Keratinocyte (primary cell): ENCODE measurements around the gene CABLES2. TPM values are rescaled to one million over a fixed set of nuclear protein-coding genes. Genes with fewer than 3 reads are reported as not detected.

ENCODE experiments used
- DNase-seq: peaks from one replicate; pipeline ENCODE4 v3.0.0-alpha.2; 2011; ENCODE audit warnings: low read depth, missing footprints, low spot score
- FAIRE-seq: peaks from 2 replicates; lab custom pipeline; 2011; peaks lifted over from hg19 to GRCh38; lab: Jason Lieb, UNC
- H2AFZ ChIP-seq: 2 replicates; pipeline ENCODE4 v1.6.0; 2012; ENCODE audit warnings: low read length, control low read depth, inconsistent platforms; ENCODE audit not compliant: control insufficient read depth
- H3K27ac ChIP-seq: 2 replicates; pipeline ENCODE4 v1.5.1; 2011; ENCODE audit warnings: low read length; ENCODE audit not compliant: control insufficient read depth, insufficient read depth
- H3K27me3 ChIP-seq: 3 replicates; pipeline ENCODE4 v1.6.0; 2011; ENCODE audit warnings: low read length; ENCODE audit not compliant: control insufficient read depth, insufficient read depth; ENCODE audit errors: extremely low read depth
- H3K36me3 ChIP-seq, 2 experiments: 2 replicates in 1 of 2; 3 replicates in 1 of 2; pipeline ENCODE4 v1.5.1; 2011; ENCODE audit warnings: low read length in 2 of 2, mild to moderate bottlenecking in 1 of 2; ENCODE audit not compliant: control insufficient read depth in 2 of 2, insufficient read depth in 2 of 2; ENCODE audit errors: extremely low read depth in 1 of 2
- H3K4me1 ChIP-seq: 3 replicates; pipeline ENCODE4 v1.5.1; 2011; ENCODE audit warnings: low read length; ENCODE audit not compliant: control insufficient read depth, insufficient read depth; ENCODE audit errors: extremely low read depth
- H3K4me2 ChIP-seq: 3 replicates; pipeline ENCODE4 v1.6.0; 2011; ENCODE audit warnings: low read depth, low read length; ENCODE audit not compliant: control insufficient read depth, insufficient read depth; ENCODE audit errors: extremely low read depth
- H3K4me3 ChIP-seq, 3 experiments: fragments of 200-600 bp in 1 of 3; sonication (generic) in 1 of 3; 2 replicates in 2 of 3; 3 replicates in 1 of 3; pipeline ENCODE4 v1.5.1; 2011 to 2016; ENCODE audit warnings: low read length in 3 of 3, mild to moderate bottlenecking in 3 of 3, control low read depth in 2 of 3, inconsistent platforms in 1 of 3, low read depth in 1 of 3, mixed read lengths in 1 of 3, mixed run types in 1 of 3, moderate library complexity in 1 of 3; ENCODE audit not compliant: control insufficient read depth in 2 of 3, insufficient read depth in 2 of 3; ENCODE audit errors: extremely low read depth in 1 of 3
- H3K79me2 ChIP-seq: 2 replicates; pipeline ENCODE4 v1.6.0; 2012; ENCODE audit warnings: low read length; ENCODE audit not compliant: control insufficient read depth, insufficient read depth
- H3K9ac ChIP-seq: 3 replicates; pipeline ENCODE4 v1.6.0; 2011; ENCODE audit warnings: low read length; ENCODE audit not compliant: control insufficient read depth, insufficient read depth; ENCODE audit errors: extremely low read depth
- H3K9me1 ChIP-seq: 3 replicates; pipeline ENCODE4 v1.6.0; 2011; ENCODE audit warnings: low read length; ENCODE audit not compliant: control insufficient read depth, insufficient read depth; ENCODE audit errors: extremely low read depth
- H3K9me3 ChIP-seq: 2 replicates; pipeline ENCODE4 v1.5.1; 2012; ENCODE audit warnings: low read depth, low read length; ENCODE audit not compliant: control insufficient read depth
- H4K20me1 ChIP-seq: 3 replicates; pipeline ENCODE4 v1.6.0; 2011; ENCODE audit warnings: low read length; ENCODE audit not compliant: control insufficient read depth, insufficient read depth; ENCODE audit errors: extremely low read depth
- CTCF ChIP-seq, 3 experiments: IDR thresholded peaks in 1 of 3; conservative IDR thresholded peaks in 1 of 3; optimal IDR thresholded peaks in 1 of 3; 2 replicates in 2 of 3; 3 replicates in 1 of 3; pipeline versions ENCODE3 to v1.5.1; 2011; ENCODE audit warnings: low read length in 3 of 3, mild to moderate bottlenecking in 3 of 3, moderate library complexity in 2 of 3, control low read depth in 1 of 3, inconsistent platforms in 1 of 3; ENCODE audit not compliant: insufficient read depth in 2 of 3; ENCODE audit errors: extremely low read depth in 1 of 3
- EZH2 ChIP-seq: IDR thresholded peaks from one replicate; pipeline ENCODE4 v1.6.1; 2012; ENCODE audit warnings: inconsistent platforms, mild to moderate bottlenecking, low read length, moderate library complexity
- dilution Hi-C: fragments of 300-500 bp; cut with MboI; formaldehyde crosslinking; loops from one replicate; pipeline ENCODE4 v1.7.0; 2020; ENCODE audit warnings: low sequenced_read_pairs; ENCODE audit not compliant: extremely low pct_ligation_motif_present
- polyA plus RNA-seq, 5 experiments: library from polyadenylated mRNA; depleted of rRNA in 3 of 5; stranded (reverse) in 3 of 5; stranded (forward) in 1 of 5; unstranded in 1 of 5; fragments of >200 nt; gene quantifications; 1 replicate in 1 of 5; 2 replicates in 3 of 5; 3 replicates in 1 of 5; pipeline versions ENCODE4 v1.2.1 to v1.2.3, GENCODE V29; 2011 to 2012; ENCODE audit warnings: missing spikeins in 2 of 5, low read depth in 1 of 5, low replicate concordance in 1 of 5

The CABLES2 gene
- polyA plus RNA-seq, 1 donor (not counting 4 experiments of a cell fraction or from before 2014, with no cell fraction given): 2.2 TPM

- no peaks in the 10 kb centered on the region for H3K36me3 ChIP-seq
- H3K9ac ChIP-seq: no peak overlapping the region
- no peaks in the 10 kb centered on the region for H4K20me1 ChIP-seq
- FAIRE-seq: no peak
- no peaks in the 10 kb centered on the region for H3K27me3 ChIP-seq
- DNase-seq: no peak
- no peaks in the 10 kb centered on the region for H3K9me1 ChIP-seq
- dilution Hi-C loops: no loop called here
- no peak overlapping the region for H2AFZ ChIP-seq
- H3K9me3 ChIP-seq: no peaks in the 10 kb centered on the region
- no peaks in the 10 kb centered on the region for H3K4me1 ChIP-seq
- no peaks in the 10 kb centered on the region for H3K79me2 ChIP-seq
- no peak overlapping the region for H3K4me3 ChIP-seq
- no peak for TF ChIP-seq EZH2
- TF ChIP-seq CTCF (optimal IDR thresholded peaks at IDR 0.05 in 1 of 3, IDR thresholded peaks at IDR 0.05 in 1 of 3, conservative IDR thresholded peaks at IDR 0.05 in 1 of 3; ENCODE audit: extremely low read depth in 1 of 3, insufficient read depth in 2 of 3, low read length in 3 of 3): no peak
- H3K4me2 ChIP-seq: no peak overlapping the region
- H3K27ac ChIP-seq: no peak overlapping the region
These were observed 6.0 kb upstream of the CABLES2 start for GRCh38 chr20:62413025-62413570.

- H4K20me1 ChIP-seq: no peaks in the 10 kb centered on the region
- no peaks in the 10 kb centered on the region for H3K36me3 ChIP-seq
- DNase-seq: no peak
- H3K79me2 ChIP-seq: no peaks in the 10 kb centered on the region
- H3K9me3 ChIP-seq: no peaks in the 10 kb centered on the region
- dilution Hi-C loops: no loop called here
- no peak overlapping the region for H3K4me2 ChIP-seq
- H3K27me3 ChIP-seq: no peaks in the 10 kb centered on the region
- no peak for FAIRE-seq
- no peak overlapping the region for H2AFZ ChIP-seq
- H3K9ac ChIP-seq: no peak overlapping the region
- no peak overlapping the region for H3K4me3 ChIP-seq
- H3K9me1 ChIP-seq: no peaks in the 10 kb centered on the region
- peaks cover 5% of the 10 kb centered on the region for H3K4me1 ChIP-seq
- TF ChIP-seq CTCF (optimal IDR thresholded peaks at IDR 0.05 in 1 of 3, IDR thresholded peaks at IDR 0.05 in 1 of 3, conservative IDR thresholded peaks at IDR 0.05 in 1 of 3; ENCODE audit: extremely low read depth in 1 of 3, insufficient read depth in 2 of 3, low read length in 3 of 3) (no peak), EZH2 (no peak)
- H3K27ac ChIP-seq: no peak overlapping the region
These were observed 5.3 kb upstream of the CABLES2 start for GRCh38 chr20:62412194-62413024.
